Hepatic stellate cell (primary cell): ENCODE measurements around the gene MNX1.

ENCODE experiments used
- DNase-seq: peaks from one replicate; pipeline ENCODE4 v3.0.0; 2011; ENCODE audit warnings: low spot score

The MNX1 gene

DNA sequence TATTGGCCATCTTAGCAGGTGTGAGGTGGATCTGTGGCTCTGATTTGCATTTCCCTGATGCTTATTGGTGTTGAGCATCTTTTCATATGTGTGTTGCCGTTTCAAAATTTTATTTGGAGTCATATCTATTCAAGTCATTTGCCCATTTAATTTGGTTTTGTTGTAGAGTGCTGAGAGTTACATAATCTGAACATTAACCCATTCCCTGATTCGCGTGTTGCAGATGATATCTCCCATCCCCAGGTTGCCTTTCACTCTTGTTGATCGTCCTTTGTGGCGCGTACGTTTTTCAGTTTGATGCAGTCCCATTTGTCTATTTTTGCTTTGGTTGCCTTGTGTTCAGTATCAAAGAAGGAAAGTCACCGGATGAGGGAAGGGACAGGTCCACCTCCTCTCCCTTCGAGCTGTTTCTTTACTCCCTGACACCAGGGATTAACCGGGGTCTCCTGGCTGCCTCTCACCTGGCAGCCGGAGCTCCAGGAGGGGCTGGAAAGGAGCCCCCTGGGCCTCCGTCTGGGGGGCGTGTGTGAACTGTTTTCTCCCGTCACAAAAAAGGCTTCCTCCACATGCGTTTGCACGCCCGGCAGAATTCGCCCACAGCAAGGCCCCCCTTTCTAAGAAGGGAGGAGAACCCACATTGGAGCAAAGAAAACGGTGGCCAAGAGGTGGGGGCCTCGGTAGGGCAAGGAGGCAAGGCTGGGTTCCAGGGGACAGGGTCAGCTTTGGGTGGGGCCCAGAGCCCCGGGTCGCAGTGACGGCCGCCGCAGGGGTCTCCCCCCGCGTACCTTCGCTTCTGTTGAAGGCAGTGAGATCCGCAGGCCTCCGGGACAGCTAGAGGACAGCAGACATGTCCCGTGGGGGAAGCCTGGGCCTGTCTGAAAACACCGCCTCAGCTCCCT lies 8.3 kb downstream of the MNX1 start:
- DNase-seq: no peak

DNA sequence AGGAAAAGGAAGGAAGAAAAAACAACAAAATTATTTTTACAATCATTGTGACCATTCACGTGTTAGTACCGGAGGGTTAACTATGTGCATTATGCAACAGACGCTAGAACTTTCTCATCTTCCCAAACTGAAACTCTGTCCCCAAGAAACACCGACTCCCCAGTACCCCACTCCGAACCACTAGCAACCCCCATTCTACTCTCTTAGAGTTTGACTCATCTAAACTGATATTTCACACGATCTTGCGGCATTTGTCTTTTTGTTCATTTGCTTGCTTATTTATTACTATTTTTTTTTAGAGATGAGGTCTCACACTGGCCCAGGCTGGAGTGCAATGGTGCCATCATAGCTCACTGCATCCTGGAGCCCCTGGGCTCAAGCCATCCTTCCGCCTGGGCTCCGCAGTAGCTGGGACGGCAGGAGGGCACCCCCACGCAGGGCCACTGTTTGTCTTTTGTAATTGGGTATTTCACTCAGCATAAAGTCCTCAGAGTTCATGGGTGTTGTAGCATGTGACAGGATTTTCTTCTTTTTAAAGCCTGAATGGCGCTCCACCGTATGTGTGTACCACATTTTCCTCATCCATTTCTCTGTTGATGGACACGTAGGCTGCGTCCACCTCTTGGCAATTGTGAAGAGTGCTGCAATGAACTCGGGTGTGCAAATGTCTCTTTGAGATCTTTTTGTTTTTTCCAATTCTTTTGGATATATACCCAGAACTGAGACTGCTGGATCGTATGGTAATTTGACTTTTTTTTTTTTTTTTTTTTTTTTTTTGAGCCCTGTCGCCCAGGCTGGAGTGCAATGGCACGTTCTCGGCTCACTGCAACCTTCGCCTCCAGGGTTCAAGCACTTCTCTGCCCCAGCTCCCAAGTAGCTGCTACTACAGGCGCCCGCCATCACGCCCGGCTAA lies 9.5 kb downstream of the MNX1 start:
- DNase-seq: no peak

DNA sequence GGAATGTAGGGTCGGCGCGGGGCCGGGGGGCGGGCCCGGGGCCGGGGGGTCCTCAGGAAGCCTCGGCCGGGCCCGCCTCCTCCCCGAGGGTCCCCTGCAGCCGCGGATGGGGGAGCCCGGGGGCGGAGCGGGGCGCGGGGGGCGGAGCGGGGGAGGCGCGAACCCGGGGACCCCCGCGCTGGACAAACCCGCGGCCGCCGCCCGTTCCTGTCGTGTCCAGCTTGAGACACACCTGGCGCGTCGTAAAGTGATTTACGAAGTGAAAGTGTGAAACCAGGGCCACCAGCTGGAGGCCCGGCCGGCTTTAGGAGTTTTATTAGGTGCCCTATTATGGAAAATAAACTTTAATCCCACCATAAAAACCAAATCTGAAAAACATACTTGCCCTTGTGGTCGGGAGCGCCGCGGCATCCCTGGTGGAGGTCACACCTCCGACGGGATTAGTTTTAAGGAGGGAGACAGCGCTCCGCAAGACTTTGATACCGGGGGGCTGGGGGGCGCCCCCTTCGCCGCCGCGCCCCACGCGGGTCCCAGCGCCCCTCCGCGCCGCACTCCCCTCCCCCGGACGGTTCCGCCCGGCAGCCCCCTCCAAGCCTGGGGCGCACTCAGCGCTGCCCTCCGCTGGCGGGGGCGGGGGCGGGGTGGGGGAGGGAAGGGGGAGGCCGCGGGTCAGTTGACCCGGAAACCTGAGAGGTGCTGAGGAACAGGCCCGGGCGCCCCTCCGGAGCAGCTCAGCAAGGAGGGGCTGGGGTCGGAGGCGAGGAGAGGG lies 10.3 kb downstream of the MNX1 start:
- DNase-seq: no peak

DNA sequence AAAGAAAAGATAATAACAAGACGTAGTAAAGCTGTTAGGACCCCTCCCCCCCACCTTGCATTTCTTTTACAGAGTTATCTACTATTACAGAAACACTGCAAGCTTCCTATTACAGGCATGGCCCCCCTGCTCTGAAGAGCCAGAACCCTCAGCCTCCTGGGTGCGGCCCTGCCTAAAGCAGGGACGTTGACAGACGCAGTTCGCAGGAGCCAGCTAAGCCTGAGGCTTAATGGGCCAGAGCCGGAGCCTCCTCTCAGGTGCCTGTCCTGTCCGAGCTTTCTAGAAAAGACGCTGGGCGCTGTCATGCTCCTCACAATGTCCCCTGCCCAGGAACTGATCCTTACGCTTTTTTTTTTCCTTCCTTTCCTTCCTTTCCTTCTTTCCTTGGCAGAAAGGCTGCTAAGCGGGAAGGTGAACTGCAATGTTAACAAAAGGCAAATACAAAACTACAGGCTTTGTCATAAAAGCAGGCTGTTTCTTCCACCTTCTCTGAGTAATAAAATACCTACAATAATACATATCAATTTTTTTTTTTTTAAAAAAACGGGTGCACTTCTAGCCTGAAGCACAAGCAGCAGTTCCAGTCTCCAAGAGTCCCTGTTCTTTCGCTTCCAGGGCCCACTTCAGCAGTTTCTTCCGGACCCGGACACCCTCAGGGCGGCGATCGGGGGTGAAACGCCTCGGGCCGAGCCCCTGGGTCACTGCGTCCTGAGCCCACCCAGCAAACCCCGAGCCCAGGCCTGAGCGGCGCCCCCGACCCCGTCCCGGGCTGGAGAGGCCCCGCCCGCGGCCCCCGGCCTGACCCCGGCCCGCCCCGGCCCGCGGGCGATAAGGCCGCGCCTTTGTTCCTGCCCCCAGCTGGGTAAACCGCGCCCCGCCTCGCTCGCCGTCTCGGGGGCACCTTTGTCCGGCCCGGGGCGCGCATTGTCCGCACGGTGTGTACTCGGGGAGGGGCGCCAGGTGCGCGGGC lies 11.2 kb downstream of the MNX1 start:
- peak; percentile 8 for DNase-seq

DNA sequence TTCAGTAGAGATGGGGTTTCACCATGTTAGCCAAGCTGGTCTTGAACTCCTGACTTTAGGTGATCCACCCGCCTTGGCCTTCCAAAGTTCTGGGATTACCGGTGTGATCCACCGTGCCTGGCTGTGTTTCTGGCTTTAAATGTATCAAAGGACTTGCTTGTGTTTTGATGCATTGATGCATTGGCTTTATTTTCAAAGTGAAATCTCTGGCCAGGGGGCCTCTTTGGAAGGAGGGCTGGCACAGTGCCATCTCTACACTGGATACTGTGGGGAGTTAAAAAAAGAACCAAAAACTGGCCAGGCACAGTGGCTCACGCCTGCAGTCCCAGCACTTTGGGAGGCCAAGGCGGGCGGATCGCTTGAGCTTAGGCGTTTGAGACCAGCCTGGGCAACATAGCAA lies 16.0 kb downstream of the MNX1 start:
- DNase-seq: no peak

DNA sequence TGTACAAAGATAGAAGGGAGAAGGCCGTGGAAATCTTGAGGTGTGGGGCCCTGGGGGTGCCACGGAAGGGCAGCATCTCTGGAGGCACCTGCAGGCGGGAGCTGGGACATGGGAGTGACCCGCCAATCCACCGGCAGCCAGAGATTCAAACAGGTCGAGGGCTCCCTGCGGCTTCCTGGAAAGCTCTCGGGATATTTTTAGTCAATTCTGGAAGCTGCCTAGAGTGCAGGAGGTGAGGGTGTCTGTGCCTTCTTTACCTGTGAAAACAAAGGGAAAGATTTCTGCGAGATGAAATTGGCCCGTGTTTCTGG lies 16.6 kb downstream of the MNX1 start:
- no peak for DNase-seq

DNA sequence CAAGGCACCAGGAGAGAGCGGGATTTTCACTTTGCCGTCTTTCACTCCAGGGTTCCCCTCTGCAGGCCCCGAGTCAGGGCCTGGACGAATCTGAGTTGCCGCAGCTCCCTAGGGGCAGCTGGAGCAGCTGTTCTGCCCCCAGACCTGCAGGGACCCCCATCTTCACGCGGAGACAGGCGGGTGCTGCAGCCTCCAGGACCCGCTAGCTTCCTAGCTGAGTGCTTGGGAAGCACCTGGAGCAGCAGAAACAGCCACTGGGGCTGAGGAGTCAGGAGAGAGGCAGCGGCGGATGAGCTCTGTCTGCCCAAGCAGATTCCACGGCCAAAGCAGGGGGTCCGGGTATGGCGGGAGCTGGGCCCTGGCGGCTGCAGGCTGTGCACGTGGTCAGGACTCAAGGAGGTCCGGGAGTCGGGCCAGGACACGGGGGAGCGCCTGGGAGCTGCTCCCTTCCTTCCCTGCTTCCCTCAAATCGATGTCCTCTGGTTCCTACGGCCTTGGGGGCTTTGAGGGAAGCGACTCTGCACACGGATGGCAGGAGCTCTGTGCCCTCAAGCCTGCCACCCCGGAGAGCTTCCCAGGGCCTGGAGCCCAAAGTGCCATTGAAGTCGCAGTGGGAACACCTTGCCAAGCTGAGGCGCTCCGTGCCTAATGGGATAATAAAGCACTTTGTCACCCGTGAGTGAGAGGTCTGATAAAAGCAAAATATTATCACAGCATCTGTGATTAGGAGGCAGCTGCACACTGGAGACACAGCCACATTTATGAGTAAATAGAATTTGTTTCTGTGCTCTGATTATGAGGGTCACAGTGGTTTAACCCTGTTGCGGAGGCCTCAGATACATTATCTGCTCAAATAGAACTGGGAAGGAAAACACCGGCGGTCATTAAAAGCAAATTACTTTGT lies 17.2 kb downstream of the MNX1 start:
- DNase-seq: no peak

DNA sequence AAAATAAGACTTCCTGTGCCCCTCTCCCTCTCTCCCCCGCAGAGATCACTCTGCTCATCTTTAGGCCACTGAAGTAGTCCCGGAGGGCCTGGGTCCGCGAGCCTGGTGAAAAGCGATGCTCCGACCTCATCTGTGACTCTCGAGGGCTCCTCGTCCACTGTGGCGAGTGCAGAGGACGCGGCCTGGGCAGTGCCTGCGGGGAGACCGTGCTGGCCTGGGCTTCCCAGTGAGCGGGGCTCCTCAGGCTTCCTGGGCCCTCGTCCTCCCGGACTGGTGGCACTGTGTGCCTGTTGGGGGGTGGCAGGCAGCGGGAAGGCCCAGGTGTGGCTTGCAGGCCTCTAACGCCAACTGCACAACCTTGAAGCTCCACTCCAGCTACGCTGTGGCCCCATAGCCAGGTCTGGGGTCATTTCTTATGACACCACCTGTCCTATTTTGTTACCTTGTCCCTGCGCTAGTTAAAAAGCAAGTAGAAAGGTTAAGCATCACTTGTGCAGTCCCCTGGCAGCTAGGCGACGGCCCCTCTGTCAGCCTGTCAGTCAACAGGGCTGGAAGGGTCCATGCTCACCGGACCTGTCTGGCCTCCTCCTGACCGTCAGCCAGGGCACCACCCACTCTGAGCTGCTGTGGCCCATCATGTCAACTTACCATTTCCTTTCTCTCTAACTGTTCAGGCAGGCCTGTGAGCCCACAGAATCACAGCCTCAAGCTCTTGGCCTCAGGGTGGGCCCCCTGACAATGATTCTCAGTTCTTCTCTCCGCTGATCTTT lies 20.5 kb downstream of the MNX1 start:
- DNase-seq: no peak

DNA sequence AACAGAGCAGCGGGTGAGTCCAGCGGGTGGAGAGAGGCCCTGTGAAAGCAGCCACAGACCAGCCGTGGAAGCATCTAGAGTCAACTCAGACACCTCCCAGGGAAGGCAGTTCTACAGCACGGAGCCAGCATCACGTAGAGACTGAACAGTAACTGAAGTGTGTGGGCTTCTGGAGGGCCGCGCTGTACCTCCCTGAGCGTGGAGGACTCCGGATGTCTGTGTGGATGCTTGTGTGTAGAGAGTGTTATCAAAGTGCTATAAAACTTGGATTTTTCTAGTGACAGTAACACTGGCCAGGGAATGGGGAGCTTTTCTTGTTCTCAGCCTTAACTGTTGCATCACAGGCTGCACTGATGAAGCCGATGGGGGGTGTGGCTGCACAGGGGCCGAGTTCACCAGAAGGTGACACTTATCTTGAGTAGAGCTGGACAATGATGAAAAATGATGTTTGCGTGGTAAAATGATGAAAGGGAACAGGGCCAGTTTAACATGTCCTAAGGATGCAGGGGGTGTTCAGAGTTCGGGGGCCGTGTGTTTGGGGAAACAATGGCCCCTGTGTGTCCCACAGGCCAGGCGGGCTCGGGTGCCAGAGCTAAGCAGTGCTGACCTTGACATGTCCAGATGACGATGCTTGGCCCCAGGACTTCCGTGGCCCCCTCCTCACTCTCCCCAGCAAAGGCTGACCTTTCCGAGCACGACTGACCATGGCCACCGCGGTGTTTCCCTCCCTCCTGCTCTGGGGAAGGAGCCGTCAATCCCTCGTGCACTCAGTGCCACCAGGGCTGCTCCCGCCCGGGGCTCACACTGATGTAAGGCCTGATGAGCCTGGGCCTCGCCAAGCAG lies 21.9 kb downstream of the MNX1 start:
- no peak for DNase-seq

DNA sequence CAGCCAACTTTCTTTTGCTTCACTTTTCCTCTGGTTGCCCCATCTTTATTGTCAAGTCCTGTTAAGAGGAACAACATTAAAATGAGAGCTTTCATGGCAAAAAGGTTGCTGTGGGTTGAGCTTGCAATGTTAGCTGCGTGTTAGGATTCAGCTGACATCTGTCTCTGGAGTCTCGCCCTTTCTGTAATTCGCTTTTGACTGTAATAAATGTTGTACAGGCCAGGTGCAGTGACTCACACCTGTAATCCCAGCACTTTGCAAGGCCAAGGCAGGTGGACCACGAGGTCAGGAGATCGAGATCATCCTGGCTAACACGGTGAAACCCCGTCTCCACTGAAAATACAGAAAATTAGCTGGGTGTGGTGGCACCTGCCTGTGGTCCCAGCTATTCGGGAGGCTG lies 24.1 kb downstream of the MNX1 start:
- no peak for DNase-seq

DNA sequence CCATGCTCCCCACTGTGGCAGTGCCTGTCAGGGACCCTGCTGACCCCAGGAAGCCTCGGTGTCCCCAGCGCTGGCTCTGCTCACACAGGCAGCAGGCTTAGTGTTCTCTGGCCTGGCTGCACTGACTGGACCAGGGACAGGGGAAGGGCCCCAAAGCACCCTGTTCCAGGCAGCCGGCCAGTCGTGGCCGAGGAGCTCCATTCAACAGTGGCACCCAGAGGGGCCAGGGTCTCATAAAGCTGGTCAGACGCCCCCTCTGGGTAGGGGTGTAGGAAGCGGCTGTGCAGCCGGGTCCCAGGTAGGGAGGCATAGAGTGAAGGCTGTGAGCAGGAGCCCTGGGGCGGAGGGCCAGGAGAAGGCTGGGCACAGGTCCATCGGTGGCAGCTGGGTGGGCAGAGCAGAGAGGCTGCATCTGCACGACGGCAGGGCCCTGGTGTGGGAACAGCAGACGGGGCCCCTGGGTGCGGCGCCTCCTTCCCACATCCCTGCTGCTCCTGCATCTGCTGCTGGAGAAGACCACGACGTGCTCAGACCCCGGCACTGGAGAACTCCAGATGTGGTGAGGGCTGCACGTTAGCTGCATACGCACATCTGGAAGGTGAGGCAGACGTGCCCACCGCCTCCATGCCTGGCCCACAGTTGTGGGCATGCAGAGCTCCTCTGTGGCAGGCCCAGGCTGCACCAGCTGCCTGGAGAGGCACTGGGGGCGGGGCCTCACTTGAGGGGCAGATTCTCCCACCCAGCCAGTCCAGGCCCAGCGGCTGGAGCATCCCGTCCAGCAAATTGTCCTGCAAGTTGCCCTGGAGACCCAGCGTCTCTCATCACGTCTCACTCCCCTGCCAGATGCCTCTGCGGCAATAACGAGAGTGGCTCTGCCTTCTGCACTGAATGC lies 25.1 kb downstream of the MNX1 start:
- no peak for DNase-seq

DNA sequence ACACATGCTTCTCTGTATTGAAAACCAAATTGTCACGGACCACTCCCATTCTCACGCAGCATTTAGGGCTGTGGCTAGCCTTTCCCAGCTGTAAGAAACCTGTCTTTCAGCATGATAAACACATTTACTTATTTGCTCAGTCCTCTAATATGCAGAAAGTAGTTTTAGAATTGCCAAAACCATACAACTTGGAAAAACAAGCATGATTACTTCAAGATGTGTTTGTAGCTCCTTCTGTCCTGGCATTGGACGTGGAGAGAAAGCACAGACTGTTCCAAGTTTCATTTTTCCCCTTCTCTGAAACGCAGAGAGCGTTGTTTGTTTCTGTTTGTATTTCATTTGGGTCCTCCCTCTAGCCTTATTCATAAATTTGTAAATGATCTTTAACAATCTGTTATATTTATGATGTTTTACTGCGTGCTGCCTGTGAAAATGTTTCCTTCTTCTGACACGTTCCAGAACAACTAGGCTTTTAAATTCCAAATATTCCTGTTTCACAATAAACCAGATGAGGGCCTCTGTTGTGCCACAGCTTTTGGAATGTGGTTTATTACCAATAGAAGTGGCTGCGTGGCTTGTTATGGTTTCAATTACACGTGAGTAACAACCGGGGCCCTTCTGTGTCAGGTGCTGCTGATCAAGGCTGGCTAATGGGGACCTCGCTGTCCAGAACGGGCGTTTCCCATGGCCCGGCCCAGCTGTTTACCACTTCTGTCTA lies 26.1 kb downstream of the MNX1 start:
- DNase-seq: no peak

DNA sequence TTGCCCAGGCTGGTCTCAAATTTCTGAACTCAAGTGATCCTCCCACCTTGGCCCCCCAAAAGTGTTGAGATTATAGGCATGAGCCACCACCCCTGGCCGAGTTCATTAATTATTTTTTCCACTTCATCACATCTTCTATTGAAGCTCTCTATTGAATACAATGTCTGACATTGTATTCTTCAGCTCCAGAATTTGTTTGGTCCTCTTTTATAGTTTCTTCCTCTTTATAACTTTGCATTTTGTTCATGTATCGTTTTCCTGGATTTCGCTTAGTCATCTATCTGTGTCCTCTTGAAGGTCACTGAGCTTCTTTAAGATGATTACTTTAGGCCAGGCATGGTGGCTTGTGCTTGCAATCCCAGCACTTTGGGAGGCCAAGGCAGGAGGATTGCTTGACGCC lies 30.8 kb downstream of the MNX1 start:
- no peak for DNase-seq

DNA sequence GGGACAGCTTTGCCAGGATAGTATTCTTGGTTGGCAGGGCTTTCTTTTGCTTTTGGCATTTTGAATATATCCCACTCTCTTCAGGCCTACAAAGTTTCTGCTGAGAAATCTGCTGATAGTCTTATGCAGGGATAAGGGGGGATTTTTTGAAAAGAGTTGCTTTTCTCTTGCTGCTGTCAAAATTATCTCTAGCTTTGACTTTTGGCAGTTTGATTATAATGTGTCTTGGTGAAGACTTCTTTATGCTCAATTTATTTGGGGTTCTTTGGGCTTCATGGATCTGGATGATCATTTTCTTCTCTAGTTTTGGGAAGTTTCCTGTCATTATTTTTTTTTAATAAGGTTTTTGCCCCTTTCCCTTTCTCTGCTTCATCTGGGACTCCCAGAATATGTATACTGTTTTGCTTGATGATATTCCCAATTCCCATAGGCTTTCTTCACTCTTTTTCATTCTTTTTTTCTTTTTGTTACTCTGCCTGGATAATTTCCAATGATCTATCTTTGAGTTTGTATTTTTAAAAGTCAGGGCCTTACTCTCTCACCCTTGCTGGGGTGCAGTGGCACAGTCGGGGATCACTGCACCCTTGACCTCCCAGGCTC lies 31.4 kb downstream of the MNX1 start:
- DNase-seq: no peak

DNA sequence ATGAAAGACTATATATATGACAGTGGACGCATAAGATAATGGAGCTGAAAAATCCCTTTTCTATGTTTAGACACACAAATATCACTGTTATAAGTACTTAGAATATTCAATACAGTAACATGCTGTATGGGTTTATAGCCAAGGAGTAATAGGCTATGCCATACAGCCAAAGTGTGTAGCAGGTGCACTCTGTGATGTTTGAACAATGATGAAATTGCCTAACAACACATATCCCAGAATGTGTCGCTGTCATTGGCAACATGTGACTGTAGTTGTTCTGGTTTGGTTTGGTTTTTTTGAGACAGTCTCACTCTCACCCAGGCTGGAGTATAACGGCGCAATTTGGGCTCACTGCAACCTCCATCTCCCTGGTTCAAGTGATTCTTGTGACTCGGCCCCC lies 34.8 kb downstream of the MNX1 start:
- DNase-seq: no peak

DNA sequence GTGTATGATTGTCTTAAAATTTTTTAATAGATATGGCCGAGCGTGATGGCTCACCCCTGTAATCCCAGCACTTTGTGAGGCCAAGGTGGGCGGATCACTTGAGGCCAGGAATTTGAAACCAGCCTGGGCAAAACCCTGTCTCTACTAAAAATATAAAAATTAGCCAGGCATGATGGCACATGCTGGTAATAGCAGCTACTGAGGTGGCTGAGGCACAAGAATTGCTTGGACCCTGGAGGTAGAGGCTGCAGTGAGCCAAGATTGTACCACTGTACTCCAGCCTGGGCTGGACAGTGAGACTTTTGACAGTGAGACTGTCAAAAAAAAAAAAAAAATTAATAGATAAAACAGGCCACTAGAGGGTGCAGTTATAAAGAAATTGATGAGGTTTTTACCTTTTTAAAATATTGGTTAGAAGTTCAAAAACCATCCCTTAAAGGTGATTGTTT lies 40.5 kb downstream of the MNX1 start:
- DNase-seq: no peak
